ENCODE results near the gene TDRD1.

The TDRD1 gene

DNA sequence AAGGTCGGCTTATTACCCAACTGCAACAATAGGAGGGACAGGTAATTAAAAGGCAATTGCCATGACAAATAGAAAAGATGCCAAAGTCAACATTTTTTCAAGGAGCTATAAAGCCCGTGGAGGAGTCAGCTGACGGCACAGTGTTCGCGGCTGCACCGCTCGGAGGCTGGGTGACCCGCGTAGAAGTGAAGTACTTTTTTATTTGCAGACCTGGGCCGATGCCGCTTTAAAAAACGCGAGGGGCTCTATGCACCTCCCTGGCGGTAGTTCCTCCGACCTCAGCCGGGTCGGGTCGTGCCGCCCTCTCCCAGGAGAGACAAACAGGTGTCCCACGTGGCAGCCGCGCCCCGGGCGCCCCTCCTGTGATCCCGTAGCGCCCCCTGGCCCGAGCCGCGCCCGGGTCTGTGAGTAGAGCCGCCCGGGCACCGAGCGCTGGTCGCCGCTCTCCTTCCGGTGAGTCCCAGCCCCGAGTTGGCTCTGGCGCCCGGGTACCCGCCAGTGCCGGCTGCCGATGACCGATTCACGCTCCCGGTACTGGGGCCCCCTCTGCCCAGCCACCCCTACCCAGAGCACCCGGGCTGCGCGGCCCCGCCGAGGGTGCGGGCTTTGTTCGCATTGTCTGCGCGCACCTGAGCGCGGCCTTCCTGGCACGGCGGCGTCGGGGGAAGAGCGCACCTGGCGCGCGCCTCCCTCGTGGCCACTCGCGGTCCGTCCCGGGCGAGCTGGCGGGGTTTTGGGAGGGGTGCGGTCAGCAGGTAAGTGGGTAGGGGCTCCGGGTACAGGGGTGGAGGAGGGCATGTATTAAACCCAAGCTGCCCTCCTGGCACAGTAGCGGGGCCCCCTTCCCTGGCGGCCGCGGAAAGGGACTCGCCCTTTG, 60.2 kb downstream of the TDRD1 start, which contains the start of gene VWA2:
Gene VWA2, plus strand, starts transcription at position 138 of the 877 bp plus-strand sequence. CDS start 9,460 bp downstream, outside the sequence.
- DNase-seq (ENCODE audit: low read depth in 2 of 2) = no peak

DNA sequence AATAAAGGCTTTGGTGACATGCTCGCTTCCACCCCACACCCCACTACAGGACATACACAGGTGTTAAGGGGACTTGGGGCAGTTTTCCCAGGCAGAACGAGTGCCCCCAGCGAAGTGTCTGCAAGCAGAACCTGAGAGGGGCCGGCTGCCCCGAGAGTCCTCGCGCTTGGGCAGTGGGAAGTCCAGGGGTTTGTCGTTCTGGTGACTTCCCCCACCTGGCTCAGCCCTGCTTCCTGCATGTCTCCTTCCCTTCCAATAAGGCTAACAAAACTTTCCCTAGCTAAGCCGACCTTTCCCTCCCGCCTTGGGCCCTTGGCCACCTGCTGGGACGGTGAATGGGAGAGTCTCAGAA, 60.8 kb downstream of the TDRD1 start:
- DNase-seq (ENCODE audit: low read depth in 2 of 2) = no peak

DNA sequence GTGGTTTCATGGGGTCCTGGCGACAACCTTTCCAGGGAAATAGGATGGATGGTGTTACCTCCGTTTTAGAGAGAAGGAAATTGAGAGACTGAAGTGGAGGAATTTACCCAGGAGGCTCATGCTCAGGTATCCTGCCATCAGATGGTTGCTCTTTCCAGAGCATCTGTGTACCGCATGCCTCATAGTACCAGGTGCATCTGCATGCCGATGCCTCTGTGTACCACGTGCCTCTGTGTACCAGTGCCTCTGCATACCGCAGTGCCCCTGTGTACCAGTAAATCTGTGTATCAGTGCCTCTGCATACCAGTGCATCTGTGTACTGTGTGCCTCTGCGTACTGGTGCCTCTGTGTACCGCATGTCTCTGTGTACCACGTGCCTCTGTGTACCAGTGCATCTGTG, 63.1 kb downstream of the TDRD1 start:
- no peak for DNase-seq (ENCODE audit: low read depth in 2 of 2)

DNA sequence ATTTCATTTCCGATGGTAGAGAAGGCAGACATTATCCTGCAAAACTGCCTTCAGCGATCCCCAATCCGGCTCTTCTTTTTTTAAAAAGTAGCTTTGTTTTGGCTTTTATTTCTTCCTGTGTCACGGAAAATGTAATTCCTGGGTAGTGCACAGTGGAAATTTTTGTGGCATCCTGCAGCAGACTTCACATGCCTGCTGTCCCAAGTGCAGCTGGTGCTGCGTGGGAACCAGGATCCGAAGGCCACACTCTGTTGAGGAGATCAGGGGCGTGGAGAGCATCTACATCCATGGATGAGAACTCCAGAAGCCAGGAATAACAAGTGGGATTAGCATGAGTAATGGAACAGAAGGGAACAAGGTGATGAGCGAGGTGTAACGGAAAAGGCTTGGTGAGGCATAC, 64.5 kb downstream of the TDRD1 start:
- no peak for DNase-seq (ENCODE audit: low read depth in 2 of 2)

DNA sequence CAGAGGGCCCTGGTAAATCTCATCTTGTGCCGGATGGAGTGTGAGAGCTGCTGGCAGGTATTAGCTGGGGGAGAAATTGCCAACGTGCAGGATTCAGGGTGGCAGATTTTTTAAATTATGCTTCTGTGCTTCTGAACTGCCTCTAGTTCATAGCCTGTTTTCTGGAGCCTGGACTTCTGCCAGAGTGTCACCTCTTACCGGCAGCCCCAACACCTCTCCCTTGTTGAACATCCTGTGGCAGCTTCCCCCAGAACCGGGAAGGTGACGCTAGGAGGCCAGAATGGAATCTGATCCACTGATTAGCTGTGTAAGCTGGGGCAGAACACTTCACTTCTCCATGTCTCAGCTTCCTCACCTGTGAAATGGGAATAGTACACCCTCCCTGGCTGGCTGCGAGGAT, 65.0 kb downstream of the TDRD1 start:
- DNase-seq (ENCODE audit: low read depth in 2 of 2) = no peak

DNA sequence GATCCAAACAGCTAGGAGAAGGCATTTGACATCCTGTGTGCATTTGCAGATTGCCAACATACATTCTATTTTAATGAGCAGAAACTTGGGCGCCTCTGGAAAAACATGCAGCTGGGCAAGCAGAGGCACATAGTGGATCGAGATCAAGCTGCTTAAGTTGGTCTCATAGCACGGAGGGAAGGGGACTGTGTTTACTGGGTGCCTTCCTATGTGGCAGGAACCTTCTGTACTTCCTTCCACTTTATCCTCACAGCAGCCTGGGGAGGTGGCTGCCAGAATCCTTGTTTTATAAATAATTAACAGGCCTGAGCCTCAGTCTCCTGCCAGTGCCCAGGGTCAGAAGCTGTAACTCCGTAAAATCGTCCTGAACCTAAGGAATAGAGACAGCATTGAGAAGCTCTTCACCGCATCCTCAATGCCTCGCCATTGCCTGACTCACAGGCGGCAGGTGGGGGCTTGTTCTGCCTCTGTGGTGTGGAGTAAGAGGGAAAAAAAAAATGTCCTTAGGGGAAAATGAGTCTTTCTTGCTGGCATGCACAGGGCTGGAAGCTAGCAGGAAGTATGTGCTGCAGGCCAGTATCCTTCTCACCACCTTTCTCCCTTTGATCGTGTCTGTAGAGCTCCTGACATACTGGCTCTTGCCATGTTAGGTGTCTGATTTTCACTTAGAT, 66.1 kb downstream of the TDRD1 start:
- DNase-seq (ENCODE audit: low read depth in 2 of 2) = no peak

- DNase-seq (ENCODE audit: low read depth in 2 of 2) = no peak
Measured at GRCh38 chr10:114246679-114247305, 67.6 kb downstream of the TDRD1 start.

- DNase-seq (ENCODE audit: low read depth in 2 of 2) = no peak
Measured at GRCh38 chr10:114250236-114250635, 71.1 kb downstream of the TDRD1 start.

- DNase-seq (ENCODE audit: low read depth in 2 of 2) = no peak
Measured at GRCh38 chr10:114250716-114251115, 71.6 kb downstream of the TDRD1 start.

DNA sequence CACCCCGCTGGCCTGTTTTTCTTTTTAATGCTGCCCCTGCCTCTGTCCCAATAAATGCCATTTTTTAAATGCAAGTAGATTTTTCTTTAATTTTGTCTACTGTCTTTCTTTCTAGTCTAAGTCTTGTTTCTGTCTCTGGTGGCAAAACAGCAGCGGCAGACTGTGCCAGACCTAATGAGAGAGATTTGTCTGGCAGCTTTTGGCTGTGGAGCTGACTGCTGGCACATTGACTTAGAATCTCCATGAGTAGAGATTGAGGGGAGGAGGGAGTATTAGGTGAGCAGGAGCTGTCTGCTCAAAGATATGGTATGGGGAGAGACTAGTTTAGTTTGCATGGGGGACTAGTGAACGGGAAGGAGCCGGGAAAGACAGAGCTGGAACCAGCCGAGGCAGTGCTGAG, 72.9 kb downstream of the TDRD1 start:
- DNase-seq (ENCODE audit: low read depth in 2 of 2) = no peak

DNA sequence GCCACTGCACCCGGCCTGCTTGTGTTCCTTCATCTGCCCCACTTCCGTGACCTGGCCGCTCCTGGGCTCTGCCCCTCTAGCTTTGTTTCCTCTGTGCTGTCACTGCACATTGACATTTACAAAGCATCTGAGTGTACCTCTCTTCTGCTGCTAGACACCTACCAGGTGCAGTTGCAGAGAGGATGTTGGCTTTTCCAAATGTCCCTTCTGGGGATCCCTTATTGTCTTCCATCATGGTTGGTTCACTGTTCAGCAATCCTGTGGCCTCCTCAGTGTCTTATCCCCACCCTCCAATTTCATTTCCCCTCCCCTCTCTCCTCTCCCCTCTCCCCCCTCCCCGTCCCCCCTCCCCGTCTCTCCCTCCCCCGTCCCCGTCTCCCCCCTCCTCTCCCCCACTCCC, 73.7 kb downstream of the TDRD1 start:
- no peak for DNase-seq (ENCODE audit: low read depth in 2 of 2)

DNA sequence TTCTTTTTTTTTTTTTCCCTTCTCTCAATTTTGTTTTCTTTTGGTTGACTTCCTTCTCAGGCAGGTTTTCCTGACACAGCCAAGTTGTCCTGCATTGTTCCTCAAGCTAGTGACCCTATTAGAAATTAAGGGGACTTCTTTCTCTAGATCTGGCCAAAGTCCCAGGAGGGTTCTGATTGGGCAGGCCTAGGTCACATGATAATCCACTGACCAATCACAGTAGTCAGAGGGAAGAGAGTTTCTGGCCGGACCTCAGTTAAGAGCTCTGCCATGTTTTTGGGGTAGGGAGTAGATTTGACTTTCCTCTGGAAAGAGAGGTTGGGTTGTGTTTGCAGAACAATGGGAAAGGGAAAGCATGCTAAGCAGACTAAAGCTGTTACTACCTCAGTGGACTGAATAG, 76.1 kb downstream of the TDRD1 start:
- DNase-seq (ENCODE audit: low read depth in 2 of 2) = no peak

DNA sequence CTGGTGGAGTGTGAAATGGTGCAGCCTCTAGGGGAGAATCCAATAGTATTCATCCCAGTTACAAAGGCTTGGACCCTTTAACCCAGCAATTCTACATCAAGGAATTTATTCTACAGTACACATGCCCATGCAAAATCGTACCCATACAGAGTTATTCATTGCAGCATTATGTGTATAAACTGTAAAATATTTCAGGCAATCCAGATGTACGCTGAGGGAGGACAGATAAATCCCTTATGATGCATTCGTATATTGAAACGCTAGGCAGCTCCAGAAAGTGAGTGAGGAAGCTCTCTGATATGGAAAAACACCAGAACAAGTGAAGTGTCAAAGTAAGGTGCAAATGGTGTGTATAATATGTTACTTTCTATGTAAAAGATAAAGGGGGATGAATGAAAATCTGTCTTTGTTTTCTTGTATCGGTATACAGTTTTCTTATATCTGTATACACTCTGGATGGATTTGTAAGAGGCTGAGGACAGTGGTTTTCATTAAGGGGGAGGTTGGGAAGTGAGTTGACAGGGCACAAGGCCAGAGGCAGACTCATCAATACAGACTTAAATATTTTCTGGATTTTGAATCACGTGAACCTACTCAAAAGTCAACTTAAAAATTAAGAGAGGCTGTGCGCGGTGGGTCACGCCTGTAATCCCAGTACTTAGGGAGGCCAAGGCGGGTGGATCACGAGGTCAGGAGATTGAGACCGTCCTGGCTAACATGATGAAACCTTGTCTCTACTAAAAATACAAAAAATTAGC, 77.0 kb downstream of the TDRD1 start:
- DNase-seq (ENCODE audit: low read depth in 2 of 2) = no peak

DNA sequence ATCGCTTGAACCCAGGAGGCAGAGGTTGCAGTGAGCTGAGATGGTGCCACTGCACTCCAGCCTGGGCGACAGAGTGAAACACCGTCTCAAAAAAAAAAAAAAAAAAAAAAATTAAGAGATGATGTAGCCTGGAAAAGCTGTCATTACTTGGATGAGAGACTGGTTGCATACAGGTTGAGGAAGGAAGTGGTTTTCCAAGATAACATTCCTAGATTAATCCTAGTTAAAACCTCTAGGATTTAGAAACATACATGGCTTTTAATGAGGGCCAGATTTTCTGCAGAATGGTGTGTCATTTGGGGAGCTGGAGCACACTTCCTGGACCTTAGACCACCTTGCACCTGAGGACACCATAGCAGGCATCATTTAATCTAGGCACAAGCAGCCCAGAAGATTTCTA, 77.7 kb downstream of the TDRD1 start:
- no peak for DNase-seq (ENCODE audit: low read depth in 2 of 2)

DNA sequence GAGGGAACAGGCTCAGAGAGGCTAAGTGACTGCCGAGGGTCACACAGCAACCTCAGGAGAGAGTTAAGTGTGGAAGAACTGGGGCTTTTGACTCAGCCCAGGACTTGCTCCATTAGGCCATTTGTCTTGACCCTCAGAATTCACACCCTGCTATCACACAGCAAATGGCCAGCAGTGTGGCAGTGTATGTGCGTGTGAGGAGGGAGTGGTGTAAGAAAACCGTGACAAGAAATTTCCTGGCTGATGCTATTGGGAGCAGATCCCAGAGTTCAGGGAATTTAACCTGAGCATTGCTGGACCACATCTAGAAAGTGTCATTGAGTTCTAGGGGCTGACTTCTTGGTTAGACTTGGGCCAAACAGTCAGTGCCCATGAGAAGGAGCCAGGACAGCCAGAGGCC, 78.3 kb downstream of the TDRD1 start:
- no peak for DNase-seq (ENCODE audit: low read depth in 2 of 2)

DNA sequence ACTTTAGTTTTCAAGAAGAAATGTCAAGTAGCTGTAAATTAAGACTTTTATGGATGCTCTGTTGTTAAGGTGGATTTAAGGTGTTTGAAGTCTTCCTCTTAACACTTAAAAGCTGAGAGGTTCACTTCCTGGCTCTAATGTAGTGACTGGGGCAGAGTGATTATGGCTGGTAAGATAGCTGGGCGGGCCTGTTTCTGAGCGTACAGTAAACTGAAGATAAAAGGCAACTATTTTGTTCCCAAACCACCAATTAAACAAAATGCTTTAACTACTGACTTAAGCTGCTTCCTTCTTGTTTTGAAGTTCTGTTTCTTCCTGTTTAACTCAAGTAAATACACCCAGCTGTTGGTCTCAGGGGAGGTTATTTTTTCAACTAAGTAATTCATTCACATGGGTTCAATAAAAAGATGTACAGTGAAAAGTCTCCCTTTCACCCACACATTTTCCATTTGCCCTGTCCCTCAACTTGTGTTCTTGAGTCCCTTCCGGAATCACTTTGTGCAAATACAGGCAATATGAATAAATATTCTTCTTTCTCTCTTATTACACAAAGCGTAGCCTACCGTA, 79.2 kb downstream of the TDRD1 start:
- DNase-seq (ENCODE audit: low read depth in 2 of 2) = no peak

DNA sequence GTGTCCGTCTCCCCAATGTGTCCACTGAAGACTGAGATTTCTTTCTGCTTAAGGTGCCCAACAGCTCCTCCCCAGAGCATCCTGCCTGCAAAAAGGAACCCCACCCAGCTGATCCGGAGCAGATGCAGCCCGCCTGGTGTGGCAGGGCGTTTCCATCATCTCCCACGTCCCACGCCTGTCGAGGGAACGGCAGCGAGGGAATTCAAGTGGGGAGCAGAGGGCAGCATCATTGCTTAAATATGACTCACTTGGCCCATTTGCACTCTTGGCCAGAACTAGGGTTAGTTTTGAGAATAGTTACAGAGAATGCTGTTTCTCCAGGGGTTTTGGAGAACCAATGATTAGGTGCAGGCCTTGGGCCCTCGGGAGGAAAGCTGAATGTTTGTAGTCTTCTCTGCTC, 80.7 kb downstream of the TDRD1 start:
- DNase-seq (ENCODE audit: low read depth in 2 of 2) = no peak

- no peak for DNase-seq (ENCODE audit: low read depth in 2 of 2)
Measured at GRCh38 chr10:114260366-114260765, 81.2 kb downstream of the TDRD1 start.

DNA sequence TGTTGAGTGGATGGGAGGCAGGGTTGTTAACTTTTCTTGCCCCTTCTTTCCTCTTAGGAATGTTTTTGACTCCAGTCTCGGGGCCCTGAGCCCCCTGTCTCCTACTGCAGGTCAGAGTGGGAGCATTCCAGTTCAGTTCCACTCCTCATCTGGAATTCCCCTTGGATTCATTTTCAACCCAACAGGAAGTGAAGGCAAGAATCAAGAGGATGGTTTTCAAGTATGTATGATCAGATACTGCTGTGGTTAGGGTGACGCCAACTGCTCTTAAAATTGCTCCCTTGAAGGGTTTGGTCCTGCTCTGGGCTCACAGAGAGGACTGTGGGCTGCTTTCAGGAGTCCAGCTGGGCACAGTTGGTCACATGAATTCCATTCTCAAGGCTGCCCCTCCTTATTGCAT, 81.9 kb downstream of the TDRD1 start:
- no peak for DNase-seq (ENCODE audit: low read depth in 2 of 2)

- DNase-seq (ENCODE audit: low read depth in 2 of 2) = no peak
Measured at GRCh38 chr10:114262496-114262895, 83.3 kb downstream of the TDRD1 start.

DNA sequence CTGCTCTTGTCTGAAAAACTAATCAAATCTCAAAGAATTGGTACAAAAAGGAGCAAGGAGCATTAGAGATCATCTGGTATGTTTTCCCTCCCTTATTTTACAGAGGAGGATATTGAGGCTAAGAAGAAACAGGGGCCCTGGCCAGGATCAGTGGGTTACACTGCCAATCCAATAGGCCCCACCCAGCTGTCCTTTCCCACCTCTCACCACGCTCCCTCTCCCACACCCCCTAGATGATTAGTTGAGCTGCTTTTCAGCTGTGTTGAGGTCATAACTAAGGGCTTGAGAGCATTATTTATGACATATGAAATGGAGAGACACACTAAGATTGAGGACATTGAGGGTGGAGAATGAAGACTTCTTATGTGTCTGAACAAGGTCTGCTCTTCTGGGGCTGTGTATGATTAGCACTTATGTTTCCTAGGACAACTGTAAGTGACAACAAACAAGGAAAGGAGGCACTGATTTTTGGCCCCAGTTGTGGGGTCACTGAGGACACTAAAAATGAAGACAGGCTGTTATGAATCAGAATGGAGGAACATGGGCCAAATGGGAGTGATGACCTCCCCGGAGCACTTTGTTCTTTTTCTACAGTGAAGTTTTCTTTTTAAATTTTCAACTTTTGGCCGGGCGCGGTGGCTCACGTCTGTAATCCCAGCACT, 86.4 kb downstream of the TDRD1 start:
- no peak for DNase-seq (ENCODE audit: low read depth in 2 of 2)

All from stimulated activated CD8-positive, alpha-beta memory T cell treated with anti-CD3 and anti-CD28 coated beads, Interleukin-7, amount 100 ng/mL, for 4 hours (primary cell).